G401 (cell line): ENCODE results near the gene NXF1. TPM values are rescaled to one million over a fixed set of nuclear protein-coding genes. Genes with fewer than 3 reads are reported as not detected.
"Not testable (repeated sequence)": the region's sequence is repeated elsewhere in the genome, so short reads cannot be mapped to it uniquely, and the experiment has no call there.

Experiments
- DNase-seq: peaks from one replicate; pipeline ENCODE4 v3.0.0-alpha.2; 2015; ENCODE audit warnings: low spot score
- in situ Hi-C: cut with HindIII; loops from 2 replicates; pipeline ENCODE4 v1.10.0; 2016; ENCODE audit warnings: low sequenced_read_pairs, mixed read lengths
- total RNA-seq: library from RNA; depleted of rRNA; stranded (reverse); fragments of >200 nt; shearing (Covaris generic); gene quantifications from 2 replicates; pipeline ENCODE4 v1.2.3, GENCODE V29; 2014; rRNA removed

Gene NXF1
- total RNA-seq, 1 experiment from 2014 or later, result 23.3 TPM

DNA sequence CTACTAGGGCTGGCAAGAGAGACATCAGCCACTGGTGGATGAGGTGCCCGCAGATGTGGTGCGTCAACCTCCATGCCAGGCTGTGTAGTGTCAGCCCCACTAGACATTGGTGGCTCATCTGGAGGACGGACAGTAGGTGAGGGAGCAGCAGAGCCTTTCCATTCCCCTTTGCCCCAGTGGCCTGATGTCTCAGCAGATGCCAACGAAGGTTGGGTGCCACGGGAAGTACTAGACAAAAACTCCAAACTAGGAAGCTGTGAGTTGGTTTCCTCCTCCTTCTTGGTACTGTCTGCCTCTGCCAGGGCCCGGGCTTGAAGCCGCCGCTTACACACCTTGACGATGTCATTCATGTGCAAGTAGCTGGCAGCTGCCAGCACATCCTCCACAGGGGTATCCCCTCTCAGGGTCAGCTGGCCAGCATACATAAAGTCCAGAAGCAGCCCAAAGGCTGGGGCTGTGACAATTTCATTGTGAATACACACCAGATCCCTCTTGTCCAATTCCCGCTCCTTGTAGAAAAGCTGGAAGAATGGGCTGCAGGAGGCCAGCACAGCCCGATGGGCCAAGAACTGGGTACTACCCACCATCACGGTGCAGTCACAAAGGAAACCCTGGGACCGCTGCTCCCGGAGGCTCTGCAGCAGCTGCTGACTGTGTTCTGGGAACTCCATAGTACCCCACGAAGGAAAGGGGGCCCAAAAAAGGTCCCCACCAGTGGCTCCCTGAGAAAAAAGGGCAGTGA lies 52.1 kb downstream of the NXF1 start:
- in situ Hi-C loops, result no loop called here
- DNase-seq, result no peak

DNA sequence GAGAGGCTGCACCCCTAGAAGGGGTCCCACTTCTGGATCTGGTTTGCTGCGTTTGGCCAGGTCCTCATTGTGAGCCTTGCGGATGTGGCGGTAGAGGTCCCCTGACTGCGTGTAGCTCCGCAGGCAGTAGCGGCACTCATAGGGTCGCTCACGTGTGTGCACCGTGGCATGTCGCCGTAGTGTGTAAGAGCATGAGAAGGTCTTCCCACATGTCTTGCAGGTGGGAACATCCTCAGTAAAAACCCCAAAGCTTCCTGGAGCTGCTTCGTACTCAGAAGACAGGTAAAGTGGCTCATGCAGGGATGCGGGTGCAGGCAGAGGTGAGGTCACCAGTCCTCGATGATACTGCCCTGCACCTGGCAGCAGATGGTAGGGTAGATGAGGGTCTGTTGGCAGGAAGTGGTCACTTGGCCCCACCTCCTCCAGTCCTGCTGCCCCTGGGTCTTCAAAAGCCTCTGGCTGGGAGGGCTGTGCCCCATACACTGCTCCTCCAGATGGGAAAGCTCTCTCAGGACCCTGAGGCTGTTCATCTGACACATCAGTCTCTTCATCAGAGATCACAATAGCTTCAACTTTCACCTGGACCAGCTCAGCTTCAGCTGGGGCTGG lies 53.0 kb downstream of the NXF1 start:
- in situ Hi-C loops, result no loop called here
- no peak for DNase-seq

DNA sequence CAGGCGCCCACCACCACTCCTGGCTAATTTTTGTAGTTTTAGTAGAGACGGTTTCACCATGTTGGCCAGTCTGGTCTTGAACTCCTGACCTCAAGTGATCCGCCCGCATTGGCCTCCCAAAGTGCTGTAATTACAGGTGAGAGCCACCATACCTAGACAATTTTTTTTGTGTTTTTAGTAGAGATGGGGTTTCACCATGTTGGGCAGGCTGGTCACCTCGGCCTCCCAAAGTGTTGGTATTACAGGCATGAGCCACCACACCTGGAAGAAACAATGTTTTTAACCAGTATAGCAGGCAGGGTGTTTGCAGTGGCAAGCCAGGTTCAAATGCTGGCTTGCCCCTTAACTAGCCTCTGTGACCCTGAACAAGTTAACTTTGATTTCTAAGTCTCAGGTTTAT lies 55.3 kb downstream of the NXF1 start:
- DNase-seq, in situ Hi-C loops: not testable (repeated sequence)

DNA sequence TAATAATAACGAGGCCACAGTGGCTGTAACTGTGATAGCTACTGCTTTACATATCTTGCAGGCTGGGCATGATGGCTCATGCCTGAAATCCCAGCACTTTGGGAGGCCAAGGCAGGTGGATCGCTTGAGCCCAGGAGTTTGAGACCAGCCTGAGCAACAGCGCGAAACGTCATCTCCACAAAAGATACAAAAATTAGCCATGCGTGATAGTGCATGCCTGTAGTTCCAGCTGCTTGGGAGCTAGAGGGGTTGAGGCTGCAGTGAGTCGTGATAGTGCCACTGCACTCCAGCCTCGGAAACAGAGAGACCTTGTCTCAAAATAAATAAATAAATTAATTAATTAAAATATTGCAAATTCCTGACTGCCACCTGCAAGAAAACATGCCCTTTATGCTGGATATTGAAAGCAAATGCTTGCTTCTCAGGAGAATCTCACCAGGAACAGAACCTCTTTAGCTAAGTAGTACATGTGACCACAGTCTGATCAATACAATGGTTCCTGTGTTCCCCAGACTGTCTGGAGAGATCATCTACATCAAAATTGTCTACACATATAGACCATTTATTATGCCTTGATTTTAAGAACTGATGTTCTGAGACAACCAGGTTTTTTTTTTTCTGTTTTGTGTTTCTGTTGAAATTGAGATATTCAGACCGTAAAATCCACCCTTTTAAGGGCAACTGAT lies 57.6 kb downstream of the NXF1 start:
- in situ Hi-C loops, result no loop called here
- no peak for DNase-seq

Other genes with a start within 250 kb of the NXF1 start
- 3,525 and 3,828 TPM in 2 replicates for gene EEF1G, start 231.5 kb downstream of the NXF1 start, total RNA-seq
- 16.5 and 17.6 TPM in 2 replicates for gene TUT1, start 213.9 kb downstream of the NXF1 start, total RNA-seq
- 190 and 224 TPM in 2 replicates for gene MTA2, start 203.6 kb downstream of the NXF1 start, total RNA-seq
- 33.2 and 55.7 TPM in 2 replicates for gene EML3, start 192.7 kb downstream of the NXF1 start, total RNA-seq
- 14.2 and 14.9 TPM in 2 replicates for gene ROM1, start 192.2 kb downstream of the NXF1 start, total RNA-seq
- 58.5 and 67.4 TPM in 2 replicates for gene B3GAT3, start 183.5 kb downstream of the NXF1 start, total RNA-seq
- gene GANAB, start 158.8 kb downstream of the NXF1 start, total RNA-seq, result 289 and 394 TPM in 2 replicates
- 30.0 and 33.5 TPM in 2 replicates for gene INTS5, start 152.1 kb downstream of the NXF1 start, total RNA-seq
- gene C11orf98, start 140.2 kb downstream of the NXF1 start, total RNA-seq, result 117 and 157 TPM in 2 replicates
- 12.7 and 13.5 TPM in 2 replicates for gene CSKMT, start 140.1 kb downstream of the NXF1 start, total RNA-seq
- 23.0 and 28.7 TPM in 2 replicates for gene UQCC3, start 133.8 kb downstream of the NXF1 start, total RNA-seq
- gene LBHD1, start 133.2 kb downstream of the NXF1 start, total RNA-seq, result 1.8 and 3.7 TPM in 2 replicates
- gene UBXN1, start 126.4 kb downstream of the NXF1 start, total RNA-seq, result 139 and 203 TPM in 2 replicates
- 0.07 and 0.12 TPM in 2 replicates for gene LRRN4CL, start 115.9 kb downstream of the NXF1 start, total RNA-seq
- 48.7 and 59.6 TPM in 2 replicates for gene BSCL2, start 98.0 kb downstream of the NXF1 start, total RNA-seq
- gene GNG3, start 97.8 kb downstream of the NXF1 start, total RNA-seq, result 0.14 TPM in 1 of 2 replicates, not detected in the other
- gene HNRNPUL2, start 78.0 kb downstream of the NXF1 start, total RNA-seq, result 13.5 and 14.9 TPM in 2 replicates
- 34.3 and 47.2 TPM in 2 replicates for gene TTC9C, start 77.0 kb downstream of the NXF1 start, total RNA-seq
- gene ZBTB3, start 51.3 kb downstream of the NXF1 start, total RNA-seq, result 10.6 and 14.1 TPM in 2 replicates
- 96.3 and 110 TPM in 2 replicates for gene POLR2G, start 43.9 kb downstream of the NXF1 start, total RNA-seq
- gene TAF6L, start 34.0 kb downstream of the NXF1 start, total RNA-seq, result 38.3 and 55.0 TPM in 2 replicates
- gene TMEM179B, start 18.0 kb downstream of the NXF1 start, total RNA-seq, result 33.6 and 103 TPM in 2 replicates
- 52.9 and 55.5 TPM in 2 replicates for gene TMEM223, start 13.4 kb downstream of the NXF1 start, total RNA-seq
- gene STX5, start 26.6 kb upstream of the NXF1 start, total RNA-seq, result 40.9 and 49.0 TPM in 2 replicates
- gene TEX54, start 27.4 kb upstream of the NXF1 start, total RNA-seq, result not detected in 2 replicates
- gene WDR74, start 34.1 kb upstream of the NXF1 start, total RNA-seq, result 103 and 110 TPM in 2 replicates
- 225 and 239 TPM in 2 replicates for gene SLC3A2, start 75.5 kb upstream of the NXF1 start, total RNA-seq
- gene CHRM1, start 115.9 kb upstream of the NXF1 start, total RNA-seq, result not detected in 2 replicates
- not detected in 2 replicates for gene SLC22A6, start 179.5 kb upstream of the NXF1 start, total RNA-seq
- not detected in 2 replicates for gene SLC22A8, start 210.4 kb upstream of the NXF1 start, total RNA-seq